GM21526 (cell line): ENCODE results near the gene FAM180B.
"Not testable (repeated sequence)": the region's sequence is repeated elsewhere in the genome, so short reads cannot be mapped to it uniquely, and the experiment has no call there.

ENCODE experiments used
- ATAC-seq: cut with Tn5 transposase; IDR thresholded peaks from one replicate; pipeline ENCODE4 v1.9.1; 2021; ENCODE audit warnings: moderate library complexity; ENCODE audit not compliant: unreplicated experiment, low FRiP score

The FAM180B gene

GRCh38 chr11:47586098-47586855 is at the start of gene FAM180B:
TSS of gene FAM180B (plus strand) at chr11:47586678. CDS start at chr11:47586769, 91 bp downstream.
- no peak for ATAC-seq

GRCh38 chr11:47536915-47537314 is 49.6 kb upstream of the FAM180B start:
- no peak for ATAC-seq

- no peak for ATAC-seq
Measured at GRCh38 chr11:47538741-47539565, 47.5 kb upstream of the FAM180B start.

- ATAC-seq: no peak
Measured at GRCh38 chr11:47539681-47540039, 46.8 kb upstream of the FAM180B start.

- no peak for ATAC-seq
Measured at GRCh38 chr11:47541070-47541469, 45.4 kb upstream of the FAM180B start.

- no peak for ATAC-seq
Measured at GRCh38 chr11:47545298-47545697, 41.2 kb upstream of the FAM180B start.

GRCh38 chr11:47546274-47546673 is 40.2 kb upstream of the FAM180B start:
- ATAC-seq: not testable (repeated sequence)

GRCh38 chr11:47550288-47551047 is 36.0 kb upstream of the FAM180B start:
- ATAC-seq: no peak

- ATAC-seq: no peak
Measured at GRCh38 chr11:47551086-47551485, 35.4 kb upstream of the FAM180B start.

GRCh38 chr11:47552056-47552565 is 34.4 kb upstream of the FAM180B start:
- ATAC-seq: peak; percentile 7

GRCh38 chr11:47552566-47553405 is 33.7 kb upstream of the FAM180B start, which contains the start of gene CELF1:
TSS of gene CELF1 (minus strand) at chr11:47553132. CDS start at chr11:47499523, 53,609 bp downstream.
- ATAC-seq: peak; percentile 84

- peak; percentile 11 for ATAC-seq
Measured at GRCh38 chr11:47553406-47553743, 33.1 kb upstream of the FAM180B start.

- not testable (repeated sequence) for ATAC-seq
Measured at GRCh38 chr11:47557004-47557403, 29.5 kb upstream of the FAM180B start.

- ATAC-seq: no peak
Measured at GRCh38 chr11:47558695-47559094, 27.8 kb upstream of the FAM180B start.

- ATAC-seq: no peak
Measured at GRCh38 chr11:47560426-47560825, 26.1 kb upstream of the FAM180B start.

- ATAC-seq: not testable (repeated sequence)
Measured at GRCh38 chr11:47562393-47562792, 24.1 kb upstream of the FAM180B start.

GRCh38 chr11:47564366-47564765 is 22.1 kb upstream of the FAM180B start:
- not testable (repeated sequence) for ATAC-seq

- no peak for ATAC-seq
Measured at GRCh38 chr11:47564933-47565339, 21.5 kb upstream of the FAM180B start.

- ATAC-seq: peak; percentile 78
Measured at GRCh38 chr11:47565340-47566148, 20.9 kb upstream of the FAM180B start, which contains the start of gene PTPMT1. TSS of gene PTPMT1 (plus strand) at chr11:47565599. CDS start at chr11:47565623, 24 bp downstream.
